OCI-LY7 (cell line): ENCODE measurements around the gene FOXG1. TPM values are rescaled to one million over a fixed set of nuclear protein-coding genes. Genes with fewer than 3 reads are reported as not detected.

ENCODE experiments used
- BruUV-seq: library from RNA; stranded (reverse); fragments of 400-500 nt; replicated peaks from 2 replicates; lab custom pipeline; 2021; lab: Mats Ljungman, UMichigan
- CTCF ChIA-PET: fragments of 300-600 bp; sonication (Branson Sonifier 250); formaldehyde crosslinking; loops from one replicate; lab custom pipeline; 2022; ENCODE audit warnings: antibody characterized with exemption; ENCODE audit not compliant: unreplicated experiment; lab: Charles Lee
- POLR2A ChIA-PET: fragments of 300-600 bp; sonication (Branson Sonifier 250); formaldehyde crosslinking; loops from one replicate; lab custom pipeline; 2022; ENCODE audit warnings: antibody characterized with exemption; lab: Charles Lee
- DNase-seq: peaks from one replicate; pipeline ENCODE4 v3.0.0-alpha.2; 2015; ENCODE audit warnings: low spot score
- H2AFZ ChIP-seq: fragments of 200-600 bp; sonication (generic), shearing (Covaris generic); 2 replicates; pipeline ENCODE4 v1.6.1; 2014; ENCODE audit warnings: mild to moderate bottlenecking, antibody characterized with exemption, low read length, moderate library complexity
- H3K27ac ChIP-seq: fragments of 200-600 bp; sonication (generic); 2 replicates; pipeline ENCODE4 v1.5.1; 2014; ENCODE audit warnings: mixed run types, low read depth, mild to moderate bottlenecking, moderate library complexity, low read length, inconsistent platforms; ENCODE audit not compliant: poor library complexity, severe bottlenecking
- H3K36me3 ChIP-seq: fragments of 200-600 bp; sonication (generic); 2 replicates; pipeline ENCODE4 v1.6.1; 2014; ENCODE audit warnings: mild to moderate bottlenecking, antibody characterized with exemption, low read length, moderate library complexity, mixed read lengths; ENCODE audit not compliant: insufficient read depth
- H3K4me1 ChIP-seq: fragments of 200-600 bp; sonication (generic); 2 replicates; pipeline ENCODE4 v1.5.1; 2014; ENCODE audit warnings: mild to moderate bottlenecking, low read length; ENCODE audit not compliant: insufficient read depth, poor library complexity, severe bottlenecking
- H3K4me2 ChIP-seq: fragments of 200-600 bp; sonication (generic); 2 replicates; pipeline ENCODE4 v1.6.1; 2014; ENCODE audit warnings: mild to moderate bottlenecking, low read length
- H3K4me3 ChIP-seq: fragments of 200-600 bp; sonication (generic); 2 replicates; pipeline ENCODE4 v1.5.1; 2014; ENCODE audit warnings: mild to moderate bottlenecking, low read depth, low read length; ENCODE audit not compliant: poor library complexity, severe bottlenecking
- H3K79me2 ChIP-seq: fragments of 200-600 bp; sonication (generic); 2 replicates; pipeline ENCODE4 v1.6.1; 2016; ENCODE audit warnings: low read depth, mild to moderate bottlenecking, low read length, moderate library complexity, mixed read lengths; ENCODE audit not compliant: insufficient read depth
- H3K9me2 ChIP-seq: fragments of 200-600 bp; sonication (generic); 2 replicates; pipeline ENCODE4 v1.6.1; 2016; ENCODE audit warnings: mild to moderate bottlenecking, low read length, mixed read lengths; ENCODE audit not compliant: insufficient read depth
- H3K9me3 ChIP-seq: fragments of 200-600 bp; sonication (generic); 2 replicates; pipeline ENCODE4 v1.6.1; 2014; ENCODE audit warnings: mild to moderate bottlenecking, mixed run types, low read length, mixed read lengths
- H4K20me1 ChIP-seq: fragments of 200-600 bp; sonication (generic); 2 replicates; pipeline ENCODE4 v1.6.1; 2014; ENCODE audit warnings: mild to moderate bottlenecking, antibody characterized with exemption, low read length, moderate library complexity, mixed read lengths; ENCODE audit not compliant: insufficient read depth
- EZH2phosphoT487 ChIP-seq: fragments of 200-600 bp; sonication (generic); IDR thresholded peaks from 2 replicates; pipeline ENCODE4 v1.6.1; 2018; ENCODE audit warnings: low read depth, borderline replicate concordance, mild to moderate bottlenecking, mixed run types, antibody characterized with exemption, low read length, moderate library complexity, mixed read lengths
- intact Hi-C: fragments of 100-400 bp; cut with micrococcal nuclease; formaldehyde crosslinking; loops from one replicate; pipeline ENCODE4 v1.10.0; 2022; ENCODE audit not compliant: unreplicated experiment
- total RNA-seq, 2 experiments: library from RNA; depleted of rRNA in 1 of 2; stranded (reverse); fragments of >200 nt in 1 of 2; shearing (Covaris generic) in 1 of 2; gene quantifications; 2 replicates each; pipeline ENCODE4 v1.2.3, GENCODE V29; 2014 to 2022
- TF ChIP-seq, protein P1 (sequence below): fragments of 200-600 bp; sonication (generic); conservative IDR thresholded peaks from 2 replicates; pipeline ENCODE4 v1.5.1; 2014; ENCODE audit warnings: mild to moderate bottlenecking, antibody characterized with exemption, low read length, moderate library complexity, mixed read lengths

The FOXG1 gene
- total RNA-seq, 2 experiments from 2014 or later, result not detected

DNA sequence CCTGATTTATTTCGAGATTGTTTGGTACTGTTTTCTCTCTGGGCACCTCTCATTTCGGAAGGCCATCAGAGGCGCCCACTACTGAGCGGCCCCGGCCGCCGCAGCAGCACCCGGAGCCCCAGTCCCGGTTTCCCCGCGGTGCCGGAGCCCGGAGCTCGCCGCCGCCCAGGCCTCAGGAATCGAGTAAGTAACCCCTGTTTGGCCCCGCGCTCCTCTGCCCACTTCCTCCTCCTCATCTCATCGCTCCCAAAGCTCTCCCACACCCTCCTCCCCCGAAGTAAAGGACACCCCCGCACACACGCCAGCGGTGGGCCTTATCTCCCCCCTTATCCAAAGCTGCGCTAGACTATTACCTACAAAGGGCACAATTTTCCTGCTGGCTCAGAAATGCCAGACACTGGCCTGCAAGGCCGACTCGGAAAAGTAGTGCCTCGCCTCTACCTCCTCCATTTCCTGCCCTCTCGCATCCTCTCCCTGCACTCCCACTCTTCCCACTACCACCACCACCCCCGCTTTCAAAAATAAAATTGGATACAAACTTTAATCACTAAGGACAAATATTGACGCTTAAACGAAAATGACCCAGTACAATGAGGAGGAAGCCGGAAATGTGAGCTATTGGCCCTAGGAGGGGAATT, 637 bp upstream of the FOXG1 start:
- intact Hi-C loops, result no loop called here
- Histone ChIP-seq H3K9me3 (no peaks in the 10 kb centered on the region), H3K9me2 (no peaks in the 10 kb centered on the region), H4K20me1 (no peaks in the 10 kb centered on the region), H3K4me1 (no peaks in the 10 kb centered on the region), H3K36me3 (no peaks in the 10 kb centered on the region), H3K4me3 (no peak overlapping the region), H3K79me2 (no peaks in the 10 kb centered on the region), H3K4me2 (no peak overlapping the region), H3K27ac (no peak overlapping the region), H2AFZ (no peak overlapping the region)
- ChIA-PET CTCF (no interaction called here), POLR2A (interaction anchor here (0.7 kb wide), 1 partner anchor 16 kb away, joined by 3 read pairs; no protein-coding TSS in a partner anchor)
- TF ChIP-seq EZH2phosphoT487, result no peak
- TF ChIP-seq, protein P1, sequence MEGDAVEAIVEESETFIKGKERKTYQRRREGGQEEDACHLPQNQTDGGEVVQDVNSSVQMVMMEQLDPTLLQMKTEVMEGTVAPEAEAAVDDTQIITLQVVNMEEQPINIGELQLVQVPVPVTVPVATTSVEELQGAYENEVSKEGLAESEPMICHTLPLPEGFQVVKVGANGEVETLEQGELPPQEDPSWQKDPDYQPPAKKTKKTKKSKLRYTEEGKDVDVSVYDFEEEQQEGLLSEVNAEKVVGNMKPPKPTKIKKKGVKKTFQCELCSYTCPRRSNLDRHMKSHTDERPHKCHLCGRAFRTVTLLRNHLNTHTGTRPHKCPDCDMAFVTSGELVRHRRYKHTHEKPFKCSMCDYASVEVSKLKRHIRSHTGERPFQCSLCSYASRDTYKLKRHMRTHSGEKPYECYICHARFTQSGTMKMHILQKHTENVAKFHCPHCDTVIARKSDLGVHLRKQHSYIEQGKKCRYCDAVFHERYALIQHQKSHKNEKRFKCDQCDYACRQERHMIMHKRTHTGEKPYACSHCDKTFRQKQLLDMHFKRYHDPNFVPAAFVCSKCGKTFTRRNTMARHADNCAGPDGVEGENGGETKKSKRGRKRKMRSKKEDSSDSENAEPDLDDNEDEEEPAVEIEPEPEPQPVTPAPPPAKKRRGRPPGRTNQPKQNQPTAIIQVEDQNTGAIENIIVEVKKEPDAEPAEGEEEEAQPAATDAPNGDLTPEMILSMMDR, result no peak
- no TSS peak for BruUV-seq
- DNase-seq, result no peak

DNA sequence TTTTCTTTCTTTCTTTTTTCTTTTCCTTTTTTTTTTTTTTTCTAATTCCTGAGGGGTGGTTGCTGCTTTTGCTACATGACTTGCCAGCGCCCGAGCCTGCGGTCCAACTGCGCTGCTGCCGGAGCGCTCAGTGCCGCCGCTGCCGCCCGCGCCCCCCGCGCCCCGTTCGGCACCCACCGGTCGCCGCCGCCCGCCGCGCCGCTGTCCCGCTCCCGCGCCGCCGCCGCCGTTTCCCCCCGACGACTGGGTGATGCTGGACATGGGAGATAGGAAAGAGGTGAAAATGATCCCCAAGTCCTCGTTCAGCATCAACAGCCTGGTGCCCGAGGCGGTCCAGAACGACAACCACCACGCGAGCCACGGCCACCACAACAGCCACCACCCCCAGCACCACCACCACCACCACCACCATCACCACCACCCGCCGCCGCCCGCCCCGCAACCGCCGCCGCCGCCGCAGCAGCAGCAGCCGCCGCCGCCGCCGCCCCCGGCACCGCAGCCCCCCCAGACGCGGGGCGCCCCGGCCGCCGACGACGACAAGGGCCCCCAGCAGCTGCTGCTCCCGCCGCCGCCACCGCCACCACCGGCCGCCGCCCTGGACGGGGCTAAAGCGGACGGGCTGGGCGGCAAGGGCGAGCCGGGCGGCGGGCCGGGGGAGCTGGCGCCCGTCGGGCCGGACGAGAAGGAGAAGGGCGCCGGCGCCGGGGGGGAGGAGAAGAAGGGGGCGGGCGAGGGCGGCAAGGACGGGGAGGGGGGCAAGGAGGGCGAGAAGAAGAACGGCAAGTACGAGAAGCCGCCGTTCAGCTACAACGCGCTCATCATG, 654 bp downstream of the FOXG1 start:
- H3K4me1 ChIP-seq, result no peaks in the 10 kb centered on the region
- POLR2A ChIA-PET, result interaction anchor here (0.7 kb wide), 1 partner anchor 17 kb away, joined by 4 read pairs; no protein-coding TSS in a partner anchor
- H3K79me2 ChIP-seq, result no peaks in the 10 kb centered on the region
- TF ChIP-seq EZH2phosphoT487, result no peak
- TF ChIP-seq, protein P1, result no peak
- no peak overlapping the region for H2AFZ ChIP-seq
- H4K20me1 ChIP-seq, result no peaks in the 10 kb centered on the region
- intact Hi-C loops, result no loop called here
- no TSS peak for BruUV-seq
- CTCF ChIA-PET, result no interaction called here
- H3K9me2 ChIP-seq, result no peaks in the 10 kb centered on the region
- H3K4me3 ChIP-seq, result no peak overlapping the region
- H3K9me3 ChIP-seq, result no peaks in the 10 kb centered on the region
- no peak overlapping the region for H3K4me2 ChIP-seq
- H3K36me3 ChIP-seq, result no peaks in the 10 kb centered on the region
- no peak overlapping the region for H3K27ac ChIP-seq
- DNase-seq, result no peak
